HG03064 (cell line): ENCODE measurements around the gene BRINP3.

Experiments
- ATAC-seq: cut with Tn5 transposase; IDR thresholded peaks from one replicate; pipeline ENCODE4 v1.9.1; 2021; ENCODE audit warnings: low read depth; ENCODE audit not compliant: unreplicated experiment

The BRINP3 gene

GRCh38 chr1:190327271-190327670 is 150.4 kb downstream of the BRINP3 start:
- no peak for ATAC-seq

GRCh38 chr1:190323530-190323929 is 154.1 kb downstream of the BRINP3 start:
- no peak for ATAC-seq

- no peak for ATAC-seq
Observed at GRCh38 chr1:190322274-190322673, 155.4 kb downstream of the BRINP3 start.

GRCh38 chr1:190320952-190321351 is 156.7 kb downstream of the BRINP3 start:
- no peak for ATAC-seq

GRCh38 chr1:190312763-190313162 is 164.9 kb downstream of the BRINP3 start:
- ATAC-seq, result no peak

- no peak for ATAC-seq
Observed at GRCh38 chr1:190303501-190303900, 174.2 kb downstream of the BRINP3 start.

- no peak for ATAC-seq
Observed at GRCh38 chr1:190296453-190296852, 181.2 kb downstream of the BRINP3 start.

- ATAC-seq, result no peak
Observed at GRCh38 chr1:190289897-190290296, 187.8 kb downstream of the BRINP3 start.

- ATAC-seq, result no peak
Observed at GRCh38 chr1:190286111-190286510, 191.6 kb downstream of the BRINP3 start.

- ATAC-seq, result no peak
Observed at GRCh38 chr1:190277107-190277506, 200.6 kb downstream of the BRINP3 start.

- no peak for ATAC-seq
Observed at GRCh38 chr1:190274721-190275120, 202.9 kb downstream of the BRINP3 start.

GRCh38 chr1:190273161-190273560 is 204.5 kb downstream of the BRINP3 start:
- no peak for ATAC-seq

- ATAC-seq, result no peak
Observed at GRCh38 chr1:190262538-190262937, 215.1 kb downstream of the BRINP3 start.

GRCh38 chr1:190259424-190259823 is 218.2 kb downstream of the BRINP3 start:
- no peak for ATAC-seq

GRCh38 chr1:190258003-190258402 is 219.7 kb downstream of the BRINP3 start:
- no peak for ATAC-seq

- no peak for ATAC-seq
Observed at GRCh38 chr1:190252046-190252445, 225.6 kb downstream of the BRINP3 start.

GRCh38 chr1:190250368-190250767 is 227.3 kb downstream of the BRINP3 start:
- no peak for ATAC-seq

GRCh38 chr1:190244406-190244805 is 233.3 kb downstream of the BRINP3 start:
- no peak for ATAC-seq

- no peak for ATAC-seq
Observed at GRCh38 chr1:190243056-190243455, 234.6 kb downstream of the BRINP3 start.

GRCh38 chr1:190226006-190226405 is 251.7 kb downstream of the BRINP3 start:
- ATAC-seq, result no peak

GRCh38 chr1:190212450-190212849 is 265.2 kb downstream of the BRINP3 start:
- ATAC-seq, result no peak

GRCh38 chr1:190207733-190208132 is 269.9 kb downstream of the BRINP3 start:
- ATAC-seq, result no peak

- no peak for ATAC-seq
Observed at GRCh38 chr1:190205713-190206112, 272.0 kb downstream of the BRINP3 start.
